HEK293 (cell line): ENCODE data around the gene FUBP1.
"Not testable (repeated sequence)": the region's sequence is repeated elsewhere in the genome, so short reads cannot be mapped to it uniquely, and the experiment has no call there.

Experiments used
- ZBTB10 ChIP-seq: fragments of 450-650 bp; formaldehyde crosslinking; IDR thresholded peaks from 2 replicates; pipeline ENCODE4 v1.5.1; 2016; ENCODE audit warnings: missing biosample characterization, missing genetic modification characterization
- ZNF580 ChIP-seq: fragments of 450-650 bp; formaldehyde crosslinking; IDR thresholded peaks from 2 replicates; pipeline ENCODE4 v1.5.1; 2016; ENCODE audit warnings: missing biosample characterization, missing genetic modification characterization
- ZNF837 ChIP-seq: fragments of 450-650 bp; formaldehyde crosslinking; IDR thresholded peaks from 2 replicates; pipeline ENCODE4 v1.5.1; 2016; ENCODE audit warnings: missing biosample characterization, missing genetic modification characterization
- TF ChIP-seq, protein P1 (sequence below): fragments of 450-650 bp; formaldehyde crosslinking; IDR thresholded peaks from 2 replicates; pipeline ENCODE4 v1.5.1; 2016; ENCODE audit warnings: missing biosample characterization, missing genetic modification characterization

- TF ChIP-seq ZBTB10, ZNF837 (tag by site-specific recombination): not testable (repeated sequence)
- TF ChIP-seq, protein P1, sequence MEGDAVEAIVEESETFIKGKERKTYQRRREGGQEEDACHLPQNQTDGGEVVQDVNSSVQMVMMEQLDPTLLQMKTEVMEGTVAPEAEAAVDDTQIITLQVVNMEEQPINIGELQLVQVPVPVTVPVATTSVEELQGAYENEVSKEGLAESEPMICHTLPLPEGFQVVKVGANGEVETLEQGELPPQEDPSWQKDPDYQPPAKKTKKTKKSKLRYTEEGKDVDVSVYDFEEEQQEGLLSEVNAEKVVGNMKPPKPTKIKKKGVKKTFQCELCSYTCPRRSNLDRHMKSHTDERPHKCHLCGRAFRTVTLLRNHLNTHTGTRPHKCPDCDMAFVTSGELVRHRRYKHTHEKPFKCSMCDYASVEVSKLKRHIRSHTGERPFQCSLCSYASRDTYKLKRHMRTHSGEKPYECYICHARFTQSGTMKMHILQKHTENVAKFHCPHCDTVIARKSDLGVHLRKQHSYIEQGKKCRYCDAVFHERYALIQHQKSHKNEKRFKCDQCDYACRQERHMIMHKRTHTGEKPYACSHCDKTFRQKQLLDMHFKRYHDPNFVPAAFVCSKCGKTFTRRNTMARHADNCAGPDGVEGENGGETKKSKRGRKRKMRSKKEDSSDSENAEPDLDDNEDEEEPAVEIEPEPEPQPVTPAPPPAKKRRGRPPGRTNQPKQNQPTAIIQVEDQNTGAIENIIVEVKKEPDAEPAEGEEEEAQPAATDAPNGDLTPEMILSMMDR (tag by site-specific recombination) = not testable (repeated sequence)
- TF ChIP-seq ZNF580 (tag by site-specific recombination) = peak; percentile 93
Observed at GRCh38 chr1:78021134-78021533, 42.3 kb upstream of the FUBP1 start.
